NCI-H1930 (cell line): ENCODE measurements around the gene AGAP1.
A peak's percentile ranks its signal among the peaks of the same experiment; 100 is the strongest.

Experiments
- DNase-seq, 2 experiments: peaks; one replicate each; lab custom pipeline; 2025; lab: John Stamatoyannopoulos, UW

The AGAP1 gene

DNA sequence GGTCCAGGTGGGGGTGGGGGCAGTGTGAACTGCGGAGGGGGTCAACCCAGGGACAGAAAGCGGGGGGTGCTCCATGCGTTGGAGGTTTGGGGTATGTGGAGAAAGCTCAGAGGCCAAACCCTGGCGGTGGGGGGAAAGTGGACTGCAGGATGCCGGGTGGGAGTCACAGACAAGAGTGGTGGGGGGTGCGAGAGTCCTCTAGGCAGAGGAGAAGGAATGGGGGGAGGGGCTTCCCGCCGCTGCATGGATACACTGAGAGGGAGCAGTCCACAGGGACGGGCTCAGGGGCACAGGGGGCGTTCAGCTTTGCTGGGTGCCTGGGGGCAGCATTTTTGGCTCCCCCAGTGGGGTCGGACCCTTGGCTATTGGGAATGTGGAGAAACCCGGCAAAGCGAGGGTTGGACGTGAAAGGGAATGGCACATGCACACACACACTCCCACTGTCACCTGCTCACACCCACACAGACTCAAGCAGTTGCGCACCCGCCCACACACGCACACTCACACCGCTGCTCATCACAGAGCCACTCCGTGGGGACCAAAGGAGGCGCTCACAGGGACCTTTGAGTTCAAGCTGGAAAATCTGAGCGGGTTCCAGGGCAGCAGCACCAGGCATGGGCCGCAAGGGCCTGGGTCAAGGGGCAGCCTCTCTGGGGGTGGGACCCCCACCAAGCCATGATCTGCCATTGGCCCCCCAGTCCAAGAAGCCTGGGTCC is 666.7 kb downstream of the AGAP1 start:
- no peak for DNase-seq

DNA sequence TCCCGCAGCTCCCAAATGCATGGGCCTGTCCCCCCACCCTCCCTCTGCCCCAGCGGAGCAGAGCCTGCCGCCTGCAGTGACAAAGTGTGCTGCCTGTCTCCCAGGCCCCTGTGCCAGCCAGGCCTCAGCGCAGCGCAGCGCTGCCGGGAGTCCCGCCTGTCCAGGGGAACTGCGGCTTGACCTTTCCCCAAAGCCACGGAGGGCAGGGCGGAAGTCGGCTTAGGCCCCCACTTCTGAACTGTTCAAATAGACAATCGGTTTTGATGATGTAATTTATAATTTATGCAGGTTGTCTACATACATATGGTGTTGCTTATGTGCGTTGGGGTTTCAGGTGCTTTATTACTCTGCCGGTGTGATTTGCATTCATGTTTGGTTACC is 667.2 kb downstream of the AGAP1 start:
- DNase-seq, result no peak

DNA sequence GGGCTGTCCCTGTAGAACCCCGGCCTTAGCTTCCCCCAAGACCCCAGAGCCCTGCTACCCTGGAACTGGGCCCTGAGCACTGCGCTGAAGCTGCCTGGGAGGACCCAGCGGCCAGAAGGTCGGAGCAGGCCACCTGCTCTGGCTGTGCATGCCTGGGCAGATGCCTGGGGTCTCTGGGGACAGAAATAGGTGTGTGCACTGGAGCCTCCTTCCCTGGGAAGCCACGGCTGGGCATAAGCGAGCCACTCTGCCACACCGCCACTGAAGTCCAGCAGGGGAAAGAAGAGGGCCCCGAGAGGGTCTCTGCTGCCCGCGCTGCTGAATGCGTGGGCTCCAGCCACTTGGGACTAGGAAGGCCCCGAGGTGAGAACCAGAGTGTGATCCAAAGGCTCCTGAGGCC is 667.7 kb downstream of the AGAP1 start:
- DNase-seq, result no peak

DNA sequence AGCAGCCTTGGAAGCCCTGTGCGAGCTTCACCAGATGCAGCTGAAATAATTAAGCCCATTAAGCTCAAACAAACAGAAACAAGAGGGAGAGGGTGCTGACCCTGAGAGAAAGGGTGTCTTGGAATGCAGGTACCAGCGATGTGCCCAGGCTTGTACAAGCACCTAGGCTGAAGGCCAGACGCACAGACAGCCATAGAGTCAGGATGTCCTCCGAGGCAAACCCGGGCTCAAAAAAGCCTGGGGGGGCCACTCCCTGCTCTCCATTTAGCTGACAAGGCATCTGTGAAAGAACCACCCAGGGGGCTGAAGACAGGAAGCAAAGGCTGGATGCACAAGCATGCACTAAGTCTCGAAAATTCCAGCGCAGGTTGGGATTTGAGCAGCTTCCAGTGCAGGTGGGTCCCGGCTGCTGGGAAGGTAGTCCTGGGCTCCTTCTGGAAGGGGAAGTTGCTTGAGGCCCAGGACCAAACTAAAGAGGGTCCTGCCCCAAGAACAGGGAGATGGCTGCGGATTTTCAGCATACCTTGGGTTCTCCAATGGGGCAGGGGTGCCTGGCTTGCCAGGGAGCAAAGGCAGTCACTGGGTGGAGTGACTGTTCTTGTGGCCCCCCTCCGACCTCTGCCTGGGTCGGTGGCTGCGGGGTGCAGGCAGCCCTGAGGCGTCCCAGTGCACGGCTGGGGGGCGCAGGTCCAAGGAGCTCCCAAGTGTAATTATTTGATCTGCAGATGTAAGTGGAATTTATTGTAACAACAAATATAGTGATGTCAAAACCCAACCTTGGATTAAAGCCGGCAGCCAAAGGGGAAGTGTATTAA is 668.4 kb downstream of the AGAP1 start:
- DNase-seq, result no peak

DNA sequence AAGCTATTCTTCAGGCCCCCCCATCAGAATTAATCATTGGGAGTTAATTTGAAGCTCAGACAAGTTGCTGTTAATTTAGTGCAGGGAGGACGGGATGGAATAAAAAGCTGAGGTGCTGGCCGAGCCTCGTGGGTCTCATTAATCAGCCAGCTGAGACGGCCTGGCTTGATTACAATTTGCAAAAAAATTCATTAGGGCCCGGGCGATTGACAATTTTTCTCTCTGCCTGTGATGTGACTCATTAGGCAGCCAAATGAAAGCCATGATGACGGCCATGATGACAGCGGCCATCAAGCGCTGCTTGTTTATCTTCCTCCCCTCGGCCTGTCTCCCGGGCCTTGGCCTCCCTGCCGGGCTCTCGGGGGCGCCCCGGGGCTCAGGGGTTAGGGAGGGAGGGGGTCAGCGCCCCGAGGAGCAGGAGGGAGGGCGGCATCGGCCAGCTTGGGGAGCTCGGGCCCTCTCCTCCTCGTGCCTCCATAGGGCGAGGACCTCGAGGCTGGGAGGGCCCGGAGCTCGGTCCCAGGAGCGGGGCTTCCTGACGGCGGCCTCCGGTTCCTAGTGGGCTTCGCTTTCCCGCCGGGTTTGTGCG is 669.1 kb downstream of the AGAP1 start:
- DNase-seq, result no peak

DNA sequence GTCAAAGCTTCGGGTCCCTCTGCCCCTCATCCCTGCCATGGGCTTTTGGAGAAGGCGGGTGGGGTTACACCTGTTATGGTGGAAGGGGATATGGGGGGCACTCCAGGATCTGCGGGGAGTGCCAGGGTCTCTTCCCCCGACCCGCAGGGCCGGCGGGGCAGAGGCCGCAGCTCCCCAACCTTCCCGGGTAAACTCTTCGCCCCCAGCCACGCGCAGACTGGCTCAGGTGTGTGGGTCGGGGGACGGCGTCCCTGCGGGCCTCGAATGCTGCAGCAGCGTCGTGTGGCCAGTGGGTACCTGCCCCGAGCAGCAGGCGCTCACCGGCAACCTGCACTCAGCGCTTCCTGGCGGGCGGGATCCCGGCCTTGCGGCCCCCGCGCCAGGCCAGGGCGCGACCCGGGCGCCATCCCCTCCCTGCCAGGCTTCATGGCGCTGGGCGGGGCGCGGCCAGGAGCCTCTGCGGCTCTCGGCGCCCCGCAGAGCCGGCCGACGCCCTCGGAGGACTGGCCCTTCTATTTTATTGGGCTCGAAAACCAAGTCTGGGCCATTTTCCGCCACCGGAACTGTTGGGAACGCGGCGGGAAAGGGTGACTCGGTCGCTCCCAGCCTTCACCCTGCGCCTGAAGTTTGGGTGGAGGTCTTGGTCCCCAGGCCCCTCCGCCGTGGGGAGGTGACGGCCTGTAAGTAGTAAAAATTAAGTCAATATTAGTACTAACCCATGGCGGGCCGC is 669.8 kb downstream of the AGAP1 start:
- DNase-seq, result no peak

DNA sequence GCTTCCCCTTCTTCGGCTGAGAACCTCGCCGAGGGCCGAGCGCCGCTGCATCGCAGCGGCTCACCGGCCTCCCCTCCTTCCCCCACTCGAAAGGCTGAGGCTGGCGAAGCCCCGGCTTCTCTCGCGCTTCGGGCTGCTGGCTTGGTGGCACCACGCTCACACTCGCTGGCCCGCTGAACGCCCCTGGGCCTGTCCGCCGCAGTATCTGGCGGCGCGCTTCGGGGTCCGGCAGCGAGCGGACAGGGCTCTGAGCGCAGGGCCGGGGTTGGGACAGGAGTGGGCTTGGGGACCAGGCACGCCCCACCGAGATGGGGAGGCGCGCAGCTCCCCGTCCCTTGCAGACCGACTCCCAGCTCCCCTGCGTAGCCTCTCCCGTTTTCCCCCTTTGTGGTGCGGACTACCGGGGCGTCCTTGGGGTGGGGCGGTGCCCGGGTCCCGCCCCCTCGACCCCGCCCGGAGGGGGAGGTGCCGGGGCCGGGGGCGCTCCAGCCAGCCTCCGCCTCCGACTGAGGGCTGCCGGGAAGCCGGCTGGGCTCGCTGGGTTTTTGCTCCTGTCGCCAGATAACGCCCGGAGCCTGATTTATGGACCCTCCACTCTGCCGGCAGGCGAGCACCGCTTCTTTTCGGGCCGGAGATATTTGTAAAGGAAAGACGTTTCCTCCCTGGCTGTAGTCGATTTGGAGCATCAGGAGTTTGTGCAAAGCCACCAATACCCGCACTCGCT is 670.5 kb downstream of the AGAP1 start:
- DNase-seq, result no peak

DNA sequence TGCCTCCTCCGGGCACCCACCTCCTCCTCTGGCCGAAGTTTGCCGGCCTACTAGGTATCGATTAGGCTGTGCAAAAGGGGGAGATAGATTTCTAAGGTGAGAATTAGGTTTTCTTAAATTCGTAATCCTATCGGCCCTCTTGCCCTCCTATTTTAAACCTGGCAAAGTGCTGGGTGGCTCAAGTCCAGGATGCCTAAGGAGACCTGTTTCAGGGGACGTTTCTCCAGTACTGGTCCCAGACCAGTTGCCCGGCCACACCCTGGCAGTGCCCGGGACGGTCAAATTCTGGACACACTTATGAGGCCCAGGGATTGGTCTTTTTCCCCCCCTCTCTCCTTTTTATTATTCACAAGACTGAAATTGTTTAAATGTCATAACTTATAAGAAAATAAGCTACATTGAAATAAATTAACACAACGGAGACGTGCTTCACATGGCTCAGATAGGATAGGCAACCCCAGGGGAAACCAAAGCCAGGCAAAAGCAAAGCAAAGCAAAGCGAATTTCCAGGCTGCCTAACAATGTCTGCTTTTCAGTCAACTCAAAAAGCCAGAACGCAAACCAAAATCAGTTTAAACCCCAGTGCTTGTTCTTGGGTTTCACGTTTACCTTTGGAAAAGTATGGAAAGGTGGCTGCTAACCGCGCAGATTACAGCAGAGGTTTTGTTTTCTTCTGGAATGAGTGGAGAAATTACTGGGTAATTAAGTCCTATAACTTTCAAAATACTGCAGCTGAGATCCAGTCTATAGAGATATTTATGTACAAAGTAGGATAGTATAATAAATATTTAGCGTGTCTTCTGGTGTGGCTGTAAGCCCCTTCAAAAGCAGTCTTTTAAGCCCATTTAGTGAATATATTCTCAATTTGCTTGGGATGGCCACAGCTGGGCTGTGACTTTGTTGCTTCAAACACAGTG is 671.3 kb downstream of the AGAP1 start:
- DNase-seq, result no peak

DNA sequence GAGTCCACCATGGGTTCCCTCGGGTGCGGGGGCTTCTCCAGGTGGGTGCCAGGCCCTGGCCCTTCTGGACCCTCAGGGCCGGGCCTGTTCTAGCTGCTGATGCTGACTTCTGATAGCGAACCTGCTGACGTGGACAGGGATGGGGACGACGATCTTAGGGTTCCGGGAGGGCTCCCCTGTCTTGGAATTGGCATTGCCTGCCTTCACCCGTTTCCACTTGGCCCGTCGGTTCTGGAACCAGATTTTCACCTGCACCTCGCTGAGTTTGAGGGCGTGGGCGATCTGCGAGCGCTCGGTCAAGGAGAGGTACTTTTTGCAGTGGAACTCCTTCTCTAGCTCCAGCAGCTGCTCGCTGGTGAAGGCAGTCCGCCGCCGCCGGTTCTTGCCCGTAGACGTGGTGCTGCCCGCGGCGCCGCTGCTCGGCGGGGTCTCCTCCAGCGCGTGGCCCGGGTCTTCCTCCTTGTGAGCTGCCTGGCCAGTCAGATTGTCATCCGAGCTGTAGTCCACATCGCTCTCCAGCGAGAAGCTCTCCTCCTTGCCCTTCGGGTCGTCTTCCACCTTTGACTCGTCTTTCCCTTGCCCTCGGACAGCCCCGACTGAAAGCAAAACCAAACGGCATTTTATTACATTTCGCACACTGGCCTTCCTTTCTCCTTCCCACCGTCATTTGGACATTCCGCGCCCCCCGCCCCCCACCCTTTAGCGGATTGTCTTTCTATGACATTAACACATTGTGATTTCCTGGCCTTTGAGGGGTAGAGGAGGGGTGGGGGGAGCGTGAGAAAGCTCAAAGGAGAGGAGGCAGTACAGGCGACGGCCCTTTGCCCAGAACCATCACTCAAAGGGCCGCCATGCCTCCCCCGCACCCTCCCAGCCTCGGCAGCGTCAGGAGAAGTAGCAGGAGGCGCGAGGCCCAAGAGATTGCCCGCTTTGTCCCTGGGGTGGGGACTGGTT is 672.3 kb downstream of the AGAP1 start:
- no peak for DNase-seq

DNA sequence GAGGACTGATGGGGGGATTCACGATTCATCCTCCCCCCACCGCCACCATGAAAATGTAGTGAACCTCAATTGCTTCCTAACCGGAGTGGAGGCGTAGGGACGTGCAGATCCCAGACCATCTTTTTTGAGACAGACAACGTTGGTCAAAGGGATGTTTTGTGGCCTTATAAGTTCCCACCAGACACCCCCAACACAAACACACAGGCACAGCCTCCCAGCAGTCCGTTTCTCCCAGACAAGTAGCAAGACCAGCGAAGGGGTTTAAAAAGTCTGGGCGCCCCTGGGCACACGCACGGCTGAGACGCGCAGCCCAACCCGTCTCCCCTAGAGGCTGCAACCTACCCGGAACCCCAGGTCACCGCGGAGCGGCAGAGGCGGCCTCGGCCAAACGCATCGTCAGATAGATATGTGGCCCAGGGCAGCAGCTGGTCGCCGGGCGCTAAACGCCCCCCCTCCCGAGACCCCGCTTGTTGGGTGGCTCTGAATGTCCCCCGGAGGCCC is 673.0 kb downstream of the AGAP1 start:
- DNase-seq, result no peak

DNA sequence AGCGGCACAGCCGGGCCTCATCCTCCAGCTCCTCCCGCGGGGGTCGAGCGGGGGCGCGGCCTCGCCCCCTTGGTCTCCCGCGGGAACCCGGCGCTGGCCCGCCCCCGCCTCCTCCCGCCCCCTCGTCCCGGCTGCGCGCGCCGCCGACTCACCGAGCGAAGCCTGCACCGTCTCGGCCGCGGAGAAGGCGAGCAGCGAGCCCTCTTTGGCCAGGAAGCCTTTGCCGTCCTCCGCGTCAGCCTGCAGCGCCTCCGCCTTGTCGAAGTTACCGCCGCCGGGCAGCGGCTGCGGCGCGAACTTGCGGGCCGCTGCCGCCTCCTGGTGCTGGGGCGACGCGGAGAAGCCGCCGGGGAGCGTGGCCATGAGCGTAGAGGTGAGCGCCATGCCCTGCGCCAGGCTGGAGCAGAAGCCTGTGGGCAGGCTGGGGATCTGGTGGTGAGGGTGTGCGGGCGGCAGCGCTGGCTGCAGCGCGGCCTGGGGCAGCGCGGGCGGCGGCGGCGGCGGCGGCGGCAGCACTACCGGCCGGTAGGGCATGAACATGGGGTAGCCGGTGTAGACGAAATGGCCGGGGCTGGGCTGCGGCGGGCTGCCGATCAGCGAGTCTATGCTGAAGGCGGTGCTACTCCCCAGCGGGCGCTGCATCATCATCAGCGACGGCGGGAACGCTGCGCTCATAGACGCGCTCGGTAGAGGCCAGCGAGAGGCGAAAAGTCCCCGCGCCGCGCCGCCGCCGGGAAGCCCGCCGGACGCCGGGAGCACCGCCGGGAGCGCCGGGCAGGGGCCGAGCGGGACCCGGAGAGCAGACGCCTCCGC is 673.7 kb downstream of the AGAP1 start:
- peak; percentile 32 to 40 for DNase-seq

DNA sequence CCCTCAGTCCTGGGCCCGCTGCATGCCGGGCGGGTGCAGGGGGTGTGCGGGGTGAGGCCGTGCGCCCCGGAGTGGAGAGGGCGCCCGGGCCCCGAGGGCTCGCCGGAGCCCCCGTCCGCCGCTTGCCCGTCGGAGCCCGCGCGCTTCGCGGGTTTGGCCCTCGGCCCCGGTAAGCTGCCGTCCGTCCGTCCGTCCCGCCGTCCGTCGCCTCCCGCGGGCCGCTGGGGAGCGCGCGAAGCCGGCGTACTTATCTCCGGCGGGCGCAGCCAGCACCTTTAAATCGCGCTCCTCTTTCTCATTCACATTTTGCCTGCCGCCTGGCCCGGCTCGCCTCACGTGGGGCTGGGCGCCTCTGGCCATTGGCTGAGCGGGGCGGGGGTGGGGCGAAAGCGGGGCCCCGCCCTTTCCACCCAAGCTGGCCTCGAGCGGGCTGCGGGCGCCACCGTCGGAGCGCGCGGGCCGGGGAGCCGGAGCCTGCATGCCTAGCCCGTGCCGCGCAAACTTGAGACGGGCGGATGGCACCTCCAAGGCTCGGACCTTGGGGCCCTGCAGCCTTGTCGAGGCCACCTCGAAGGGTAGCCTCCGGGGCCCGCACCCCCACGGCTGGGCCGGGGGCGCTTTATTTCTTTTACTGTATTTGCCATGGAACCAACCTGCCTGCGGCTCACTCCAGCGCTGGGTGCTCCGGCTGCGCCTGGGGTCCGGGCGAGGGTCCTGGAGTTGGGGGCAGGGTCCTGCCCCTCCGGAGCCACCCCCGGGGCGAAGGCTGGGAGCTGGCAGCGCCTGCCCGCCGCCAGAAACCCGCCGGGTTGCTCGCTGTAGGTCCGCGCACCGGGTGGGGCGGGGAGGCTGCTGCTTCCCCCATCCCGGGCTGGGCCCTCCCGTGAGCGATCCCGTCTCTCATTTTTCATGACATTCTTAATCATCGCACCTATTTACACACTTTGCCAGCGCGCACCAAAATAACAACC is 674.6 kb downstream of the AGAP1 start, which contains the start of gene GBX2:
GBX2 (minus strand) TSS at position 277 of the 971 bp plus-strand sequence. CDS start 415 bp downstream, outside the sequence.
- DNase-seq, result peak; percentile 77 to 90

DNA sequence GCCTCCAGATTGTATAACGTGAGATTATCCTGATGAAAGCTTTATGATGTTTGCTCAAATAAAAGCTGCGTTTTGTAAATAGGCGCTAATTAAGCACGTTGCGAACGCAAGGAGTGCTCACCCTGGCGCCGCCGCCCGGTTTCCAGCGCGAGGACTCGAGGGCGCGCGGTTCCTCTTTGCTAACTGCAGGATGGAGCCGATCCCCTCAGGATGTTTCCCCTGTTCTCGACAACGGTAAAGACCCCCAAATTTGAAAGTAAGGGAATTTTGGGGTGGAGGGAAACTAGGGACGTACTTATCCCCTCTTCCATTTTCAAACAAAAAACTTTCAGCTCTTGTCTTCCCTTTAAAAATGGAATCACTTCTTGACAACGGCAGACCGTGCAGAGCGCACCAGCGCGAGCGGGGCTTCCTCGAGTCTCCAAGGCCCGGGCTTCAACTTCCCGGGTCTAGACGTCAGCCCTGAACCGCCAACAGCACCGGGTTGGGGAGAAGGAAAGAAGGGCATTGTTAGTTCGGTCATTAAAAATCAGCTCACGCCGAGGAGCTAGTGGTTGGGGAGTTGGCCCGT is 675.4 kb downstream of the AGAP1 start:
- DNase-seq, result no peak

DNA sequence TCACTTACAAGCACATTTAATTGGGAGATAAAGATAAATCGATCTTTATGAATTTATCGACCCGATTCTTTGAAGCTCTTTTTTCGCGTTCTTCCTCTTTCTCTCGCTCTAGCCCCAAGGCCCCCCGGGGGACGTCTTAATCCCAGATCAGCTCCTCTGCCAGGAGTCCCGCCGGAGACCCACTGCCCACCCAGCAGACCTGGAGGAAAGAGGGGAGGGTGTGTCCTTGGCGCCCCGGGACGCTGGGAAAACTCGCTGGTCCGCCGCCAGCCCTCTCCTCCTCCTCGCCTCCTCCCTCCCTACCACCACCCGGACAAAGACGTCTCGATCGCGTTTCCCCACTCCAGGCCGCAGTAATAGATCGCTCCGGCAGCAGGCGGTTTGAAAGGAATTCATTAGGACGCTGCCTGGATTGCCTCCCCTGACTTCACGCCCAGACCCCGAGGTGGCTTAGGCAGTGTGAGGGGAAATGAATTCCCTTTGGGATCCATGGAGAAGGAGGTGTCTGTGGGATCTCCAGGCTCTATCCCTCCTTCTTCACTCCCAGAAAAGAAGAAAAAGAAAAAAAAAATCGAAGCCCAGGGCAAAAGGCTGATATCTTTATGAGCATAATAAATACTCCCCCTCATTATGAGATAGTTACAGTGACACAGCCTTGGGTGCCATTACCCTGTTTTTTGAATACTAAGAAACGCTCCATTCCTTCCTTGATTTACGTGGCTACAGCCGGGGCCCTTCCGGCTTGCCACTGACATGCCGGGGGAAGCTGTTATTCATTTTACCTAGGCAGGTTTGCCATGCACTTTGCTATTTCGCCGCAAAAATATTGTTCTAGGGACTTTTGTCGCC is 676.1 kb downstream of the AGAP1 start:
- no peak for DNase-seq

DNA sequence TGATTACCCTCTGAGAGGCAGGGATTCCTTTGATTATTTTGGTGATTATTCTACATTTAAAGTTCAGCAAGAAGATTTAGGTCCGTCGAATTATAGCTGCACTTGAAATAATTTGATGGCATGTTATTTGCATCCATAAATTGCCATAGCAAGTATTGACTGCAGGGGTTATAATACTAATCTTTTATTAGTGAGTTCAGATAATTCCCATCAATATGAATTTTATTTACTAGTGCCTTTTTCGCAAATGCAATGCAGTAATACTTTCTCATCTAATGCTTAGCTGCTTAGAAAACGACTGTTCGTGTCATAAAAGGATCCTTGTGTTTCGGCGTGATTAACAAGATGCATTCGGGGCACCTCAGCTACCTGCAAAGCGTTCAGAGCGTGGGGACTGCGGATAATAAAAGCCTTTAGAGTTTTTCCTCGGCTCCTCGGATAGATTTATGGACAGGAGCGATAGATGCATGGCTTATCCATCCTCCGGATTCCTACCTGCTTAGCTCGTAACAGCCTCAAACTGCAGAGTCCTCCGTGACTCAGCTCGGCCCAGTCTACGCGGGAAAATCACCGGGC is 676.8 kb downstream of the AGAP1 start:
- no peak for DNase-seq
